Progenitor cell of endocrine pancreas (in vitro differentiated cells): ENCODE results near the gene ROMO1. TPM values are rescaled to one million over a fixed set of nuclear protein-coding genes. Genes with fewer than 3 reads are reported as not detected.
A peak's percentile ranks its signal among the peaks of the same experiment; 100 is the strongest.

Source experiments
- DNase-seq: peaks from one replicate; pipeline ENCODE4 v3.0.0; 2021; ENCODE audit warnings: low spot score; ENCODE audit not compliant: unreplicated experiment
- H3K27ac Mint-ChIP-seq: 2 replicates; pipeline ENCODE4 v1.8.0; 2021; ENCODE audit warnings: mild to moderate bottlenecking, moderate library complexity, mixed read lengths
- H3K27me3 Mint-ChIP-seq: 2 replicates; pipeline ENCODE4 v1.8.0; 2021; ENCODE audit warnings: mixed read lengths
- H3K36me3 Mint-ChIP-seq: 2 replicates; pipeline ENCODE4 v1.8.0; 2022; ENCODE audit warnings: mixed read lengths; ENCODE audit not compliant: insufficient read depth
- H3K4me1 Mint-ChIP-seq: 2 replicates; pipeline ENCODE4 v1.8.0; 2021; ENCODE audit warnings: low read depth, mixed read lengths
- H3K4me3 Mint-ChIP-seq: 2 replicates; pipeline ENCODE4 v1.8.0; 2021; ENCODE audit warnings: low read depth, mild to moderate bottlenecking, moderate library complexity, mixed read lengths
- H3K9me3 Mint-ChIP-seq: 2 replicates; pipeline ENCODE4 v1.8.0; 2021; ENCODE audit warnings: low read depth, mixed read lengths
- CTCF ChIP-seq: fragments of 200-600 bp; sonication (generic); IDR thresholded peaks from one replicate; pipeline ENCODE4 v1.5.0; 2021; ENCODE audit warnings: antibody characterized with exemption, mild to moderate bottlenecking; ENCODE audit not compliant: unreplicated experiment
- total RNA-seq: library from RNA; stranded (reverse); gene quantifications from 2 replicates; pipeline ENCODE4 v1.2.1, GENCODE V29; 2021

The ROMO1 gene
- total RNA-seq, 1 donor from 2014 or later, result 129 TPM

GRCh38 chr20:35661908-35662307, 37.3 kb upstream of the ROMO1 start:
- Mint-ChIP-seq H3K27me3 (no peaks in the 10 kb centered on the region), H3K4me1 (peaks cover 50% of the 10 kb centered on the region), H3K27ac (peak overlapping the region; percentile 86), H3K9me3 (no peaks in the 10 kb centered on the region), H3K36me3 (peaks cover 5% of the 10 kb centered on the region), H3K4me3 (peak overlapping the region; percentile 96)
- no peak for TF ChIP-seq CTCF
- no peak for DNase-seq

DNA sequence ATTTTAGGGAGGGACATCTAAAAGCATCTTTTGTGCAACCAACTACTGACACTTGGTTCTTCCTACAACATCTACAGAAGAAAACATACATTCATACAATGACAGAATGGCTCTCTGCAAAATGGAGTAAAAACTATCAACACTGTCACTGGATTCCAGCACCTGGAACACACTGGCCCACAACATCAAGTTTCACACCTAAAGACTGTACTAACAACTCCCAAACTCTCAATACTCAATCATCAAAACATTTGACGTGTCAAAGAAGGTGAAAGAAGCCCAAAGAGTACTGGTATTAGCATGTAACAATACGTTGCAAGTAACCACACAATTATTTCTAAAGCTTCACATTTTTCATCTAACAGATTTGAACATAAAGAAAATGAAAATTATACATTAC, 36.7 kb upstream of the ROMO1 start:
- no peaks in the 10 kb centered on the region for H3K9me3 Mint-ChIP-seq
- no peak for DNase-seq
- peaks cover 45% of the 10 kb centered on the region for H3K4me1 Mint-ChIP-seq
- H3K27ac Mint-ChIP-seq, result peak overlapping the region; percentile 86
- peak overlapping the region; percentile 96 for H3K4me3 Mint-ChIP-seq
- peaks cover 2% of the 10 kb centered on the region for H3K36me3 Mint-ChIP-seq
- TF ChIP-seq CTCF, result no peak
- H3K27me3 Mint-ChIP-seq, result no peaks in the 10 kb centered on the region

DNA sequence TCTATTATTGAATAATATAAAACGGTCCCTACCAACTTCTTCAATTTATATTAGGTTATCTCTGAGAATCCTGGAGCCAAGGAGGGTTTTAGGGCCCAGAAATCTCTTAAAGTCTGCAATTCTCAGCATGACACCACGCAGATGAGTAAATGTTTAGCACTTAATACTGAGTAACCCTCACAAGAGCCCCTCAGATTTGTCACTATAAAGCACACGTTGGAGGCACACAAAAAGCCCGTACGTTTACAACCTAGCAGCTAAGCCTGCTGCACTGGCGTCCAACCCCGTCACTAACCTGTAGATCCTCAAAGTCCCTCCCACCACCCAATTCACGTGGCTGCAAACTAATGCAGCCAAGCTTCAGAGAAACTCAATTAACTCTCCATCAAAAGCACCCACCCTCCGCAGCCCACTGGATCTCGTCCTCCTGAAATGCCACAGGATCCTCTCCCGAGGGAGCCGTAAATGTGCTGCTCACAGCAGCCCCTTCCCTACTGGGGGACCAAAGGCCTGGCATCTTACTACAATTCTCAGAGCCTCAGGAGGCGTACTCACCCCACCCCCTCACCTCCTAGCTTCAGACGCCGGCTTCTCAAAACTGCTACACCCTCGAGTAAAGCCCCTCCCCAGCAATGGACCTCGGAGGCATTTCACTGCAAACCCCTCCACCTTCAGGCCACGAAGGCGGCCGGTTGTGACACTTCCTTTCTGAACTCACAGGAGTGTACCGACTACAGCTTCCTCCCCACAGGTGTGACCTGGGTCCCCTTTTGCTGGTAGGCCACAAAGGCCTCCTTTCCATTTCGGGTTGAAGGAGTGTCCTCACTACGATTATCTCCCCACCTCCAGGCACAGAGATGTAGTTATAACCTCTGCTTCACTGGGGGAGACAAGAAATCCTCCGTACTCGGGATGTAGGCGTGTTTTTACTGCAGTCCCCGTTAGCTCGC, 35.4 kb upstream of the ROMO1 start:
- H3K4me1 Mint-ChIP-seq, result peaks cover 43% of the 10 kb centered on the region
- DNase-seq, result peak; percentile 10
- H3K9me3 Mint-ChIP-seq, result no peaks in the 10 kb centered on the region
- H3K27ac Mint-ChIP-seq, result peak overlapping the region; percentile 99
- H3K36me3 Mint-ChIP-seq, result peaks cover under 1% of the 10 kb centered on the region
- H3K27me3 Mint-ChIP-seq, result no peaks in the 10 kb centered on the region
- no peak for TF ChIP-seq CTCF
- peak overlapping the region; percentile 96 for H3K4me3 Mint-ChIP-seq

- DNase-seq, result peak; percentile 87
- no peaks in the 10 kb centered on the region for H3K36me3 Mint-ChIP-seq
- peaks cover 37% of the 10 kb centered on the region for H3K4me1 Mint-ChIP-seq
- H3K4me3 Mint-ChIP-seq, result peak within 1 kb of the TSS; percentile 96
- peak within 1 kb of the TSS; percentile 99 for H3K27ac Mint-ChIP-seq
- no peaks in the 10 kb centered on the region for H3K9me3 Mint-ChIP-seq
- no peaks in the 10 kb centered on the region for H3K27me3 Mint-ChIP-seq
- no peak for TF ChIP-seq CTCF
These were observed 34.6 kb upstream of the ROMO1 start, which contains the start of the genes CPNE1 and RBM12 for GRCh38 chr20:35664466-35665206. Gene CPNE1 (minus strand): TSS chr20:35664900. CDS start chr20:35632923, 31,977 bp downstream. Gene RBM12 (minus strand): TSS chr20:35664900. CDS start chr20:35655322, 9,578 bp downstream.

- DNase-seq, result no peak
- Mint-ChIP-seq H3K4me3 (no peak overlapping the region), H3K36me3 (no peaks in the 10 kb centered on the region), H3K9me3 (no peaks in the 10 kb centered on the region), H3K4me1 (peaks cover 27% of the 10 kb centered on the region), H3K27ac (peak overlapping the region; percentile 56), H3K27me3 (no peaks in the 10 kb centered on the region)
- no peak for TF ChIP-seq CTCF
These were observed 33.3 kb upstream of the ROMO1 start for GRCh38 chr20:35665949-35666288.
